ENCODE measurements around the gene STXBP6.

STXBP6 gene

DNA sequence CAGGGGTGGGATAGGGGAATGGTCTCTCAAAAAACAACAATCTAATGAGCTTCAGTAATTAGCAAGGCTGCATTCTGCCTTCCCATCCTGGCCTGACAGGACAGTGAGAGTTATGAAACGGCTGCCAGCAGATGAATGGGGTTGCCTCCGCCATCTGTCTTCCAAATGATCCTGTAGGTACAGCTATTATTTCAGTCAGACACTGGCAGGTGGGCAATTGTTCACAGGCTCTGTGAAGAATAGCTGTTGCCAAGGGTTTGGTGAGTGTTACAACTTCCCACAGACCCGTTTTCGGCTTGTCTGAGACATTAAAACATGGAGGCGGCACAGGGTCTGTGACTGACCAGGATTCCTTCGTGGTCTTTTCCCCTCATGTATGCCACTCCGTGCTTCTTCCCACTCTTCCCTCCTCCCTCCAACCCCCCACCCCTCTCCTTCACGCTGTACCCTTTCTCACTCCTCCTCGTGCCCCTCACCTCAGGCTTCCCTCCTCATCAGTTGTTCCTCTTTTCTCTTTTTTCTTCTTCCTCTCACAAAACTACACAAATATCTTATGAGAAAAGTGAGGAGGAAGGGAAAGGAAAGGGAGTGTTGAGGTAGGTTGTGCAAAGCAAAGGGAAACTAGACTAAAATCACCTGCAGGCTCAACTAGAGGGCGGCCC, 255.2 kb downstream of the STXBP6 start:
- Histone ChIP-seq H2BK12ac (ENCODE audit: low read length in 2 of 2) (no peak overlapping the region), H3K4me3 (ENCODE audit: insufficient read depth in 1 of 2, low read depth in 1 of 2, low read length in 2 of 2) (no peak overlapping the region), H3K14ac (ENCODE audit: low read length in 2 of 2) (no peak overlapping the region), H4K8ac (ENCODE audit: low read length) (no peak overlapping the region), H2BK120ac (ENCODE audit: low read depth, low read length) (no peak overlapping the region), H3K9ac (ENCODE audit: low read length) (no peak overlapping the region), H3K9me3 (ENCODE audit: control insufficient read depth, low read length) (peaks cover 2% of the 10 kb centered on the region), H2AK5ac (ENCODE audit: low read length, severe bottlenecking) (no peak overlapping the region), H3K79me1 (replicated peaks; ENCODE audit: low read length, poor library complexity, severe bottlenecking) (no peaks in the 10 kb centered on the region), H2BK5ac (ENCODE audit: low read depth, low read length, poor library complexity, severe bottlenecking) (no peak overlapping the region), H4K91ac (ENCODE audit: low read length) (no peak overlapping the region), H3K4ac (ENCODE audit: low read depth in 1 of 2, low read length in 2 of 2) (no peak overlapping the region), H3K27me3 (ENCODE audit: control insufficient read depth in 1 of 2, insufficient read depth in 1 of 2, low read length in 2 of 2) (no peaks in the 10 kb centered on the region), H2BK15ac (ENCODE audit: low read depth, poor library complexity, severe bottlenecking) (no peak overlapping the region), H3K36me3 (ENCODE audit: control insufficient read depth in 1 of 2, insufficient read depth in 2 of 2, low read depth in 1 of 2, low read length in 2 of 2) (no peaks in the 10 kb centered on the region), H3K4me1 (ENCODE audit: control insufficient read depth, insufficient read depth, low read depth, low read length) (no peaks in the 10 kb centered on the region), H3K23ac (ENCODE audit: low read length in 2 of 2) (no peak overlapping the region), H3K4me2 (ENCODE audit: low read length, poor library complexity, severe bottlenecking) (no peak overlapping the region), H3K27ac (ENCODE audit: low read length, poor library complexity, severe bottlenecking) (no peak overlapping the region), H3K18ac (ENCODE audit: low read depth in 1 of 2, low read length in 2 of 2) (no peak overlapping the region), H2AFZ (ENCODE audit: low read depth, low read length) (no peak overlapping the region)
- WGBS: 81% methylated on average over 10 of the region's 10 CpGs
- DNase-seq: no peak

DNA sequence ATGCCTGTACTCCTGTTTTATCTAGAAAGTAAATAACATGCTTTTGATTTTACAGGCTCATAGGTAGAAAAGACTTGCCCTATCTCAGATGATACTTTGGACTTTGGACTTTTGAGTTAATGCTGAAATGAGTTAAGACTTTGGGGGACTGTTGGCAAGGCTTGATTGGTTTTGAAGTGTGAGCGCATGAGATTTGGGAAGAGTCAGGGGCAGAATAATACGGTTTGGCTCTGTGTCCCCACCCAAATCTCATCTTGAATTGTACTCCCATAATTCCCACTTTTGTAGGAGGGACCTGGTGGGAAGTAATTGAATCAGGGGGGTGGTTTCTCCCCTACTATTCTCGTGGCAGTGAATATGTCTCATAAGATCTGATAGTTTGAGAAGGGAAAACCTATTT, 259.8 kb downstream of the STXBP6 start:
- Histone ChIP-seq H2BK5ac (ENCODE audit: low read depth, low read length, poor library complexity, severe bottlenecking) (no peak overlapping the region), H3K4ac (ENCODE audit: low read depth in 1 of 2, low read length in 2 of 2) (no peak overlapping the region), H2AFZ (ENCODE audit: low read depth, low read length) (no peak overlapping the region), H2BK12ac (ENCODE audit: low read length in 2 of 2) (no peak overlapping the region), H4K8ac (ENCODE audit: low read length) (no peak overlapping the region), H3K4me1 (ENCODE audit: control insufficient read depth, insufficient read depth, low read depth, low read length) (no peaks in the 10 kb centered on the region), H3K4me3 (ENCODE audit: insufficient read depth in 1 of 2, low read depth in 1 of 2, low read length in 2 of 2) (no peak overlapping the region), H3K14ac (ENCODE audit: low read length in 2 of 2) (no peak overlapping the region), H3K27me3 (ENCODE audit: control insufficient read depth in 1 of 2, insufficient read depth in 1 of 2, low read length in 2 of 2) (no peaks in the 10 kb centered on the region), H3K36me3 (ENCODE audit: control insufficient read depth in 1 of 2, insufficient read depth in 2 of 2, low read depth in 1 of 2, low read length in 2 of 2) (no peaks in the 10 kb centered on the region), H2AK5ac (ENCODE audit: low read length, severe bottlenecking) (no peak overlapping the region), H4K91ac (ENCODE audit: low read length) (no peak overlapping the region), H3K18ac (ENCODE audit: low read depth in 1 of 2, low read length in 2 of 2) (no peak overlapping the region), H3K27ac (ENCODE audit: low read length, poor library complexity, severe bottlenecking) (no peak overlapping the region), H2BK120ac (ENCODE audit: low read depth, low read length) (no peak overlapping the region), H3K9me3 (ENCODE audit: control insufficient read depth, low read length) (no peaks in the 10 kb centered on the region), H3K4me2 (ENCODE audit: low read length, poor library complexity, severe bottlenecking) (no peak overlapping the region), H2BK15ac (ENCODE audit: low read depth, poor library complexity, severe bottlenecking) (no peak overlapping the region), H3K79me1 (replicated peaks; ENCODE audit: low read length, poor library complexity, severe bottlenecking) (no peaks in the 10 kb centered on the region), H3K23ac (ENCODE audit: low read length in 2 of 2) (no peak overlapping the region), H3K9ac (ENCODE audit: low read length) (no peak overlapping the region)
- no CpG with 5 or more reads among the region's 3 CpGs for WGBS
- no peak for DNase-seq

DNA sequence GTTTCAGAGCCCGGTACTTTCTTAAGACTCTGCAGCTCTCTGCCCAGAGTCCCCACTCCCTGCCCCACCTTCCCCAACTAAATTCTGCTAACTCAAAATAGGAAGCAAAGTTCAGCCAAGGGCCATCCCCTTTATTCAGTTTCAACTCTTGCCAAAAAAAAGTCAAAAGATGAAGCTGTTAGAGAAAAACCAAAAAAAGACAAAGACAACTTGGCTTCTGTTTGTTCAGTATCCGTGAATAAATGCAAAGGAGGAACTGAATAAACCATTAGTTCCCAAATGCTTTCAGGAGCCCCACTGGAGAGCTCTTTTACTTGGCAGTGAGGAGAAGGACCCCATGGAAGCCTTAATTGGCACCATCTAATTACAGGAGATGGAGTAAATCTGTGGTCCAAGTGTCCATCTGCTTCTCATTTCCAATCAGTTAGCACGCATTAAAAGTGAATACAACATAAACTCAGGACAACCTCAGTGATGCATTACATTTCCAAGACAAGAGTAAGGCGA, 260.5 kb downstream of the STXBP6 start:
- Histone ChIP-seq H4K8ac (ENCODE audit: low read length) (no peak overlapping the region), H3K23ac (ENCODE audit: low read length in 2 of 2) (no peak overlapping the region), H3K4ac (ENCODE audit: low read depth in 1 of 2, low read length in 2 of 2) (no peak overlapping the region), H3K9ac (ENCODE audit: low read length) (no peak overlapping the region), H2BK12ac (ENCODE audit: low read length in 2 of 2) (no peak overlapping the region), H2BK15ac (ENCODE audit: low read depth, poor library complexity, severe bottlenecking) (no peak overlapping the region), H2BK120ac (ENCODE audit: low read depth, low read length) (no peak overlapping the region), H3K27me3 (ENCODE audit: control insufficient read depth in 1 of 2, insufficient read depth in 1 of 2, low read length in 2 of 2) (no peaks in the 10 kb centered on the region), H3K4me3 (ENCODE audit: insufficient read depth in 1 of 2, low read depth in 1 of 2, low read length in 2 of 2) (no peak overlapping the region), H4K91ac (ENCODE audit: low read length) (no peak overlapping the region), H3K4me2 (ENCODE audit: low read length, poor library complexity, severe bottlenecking) (no peak overlapping the region), H3K79me1 (replicated peaks; ENCODE audit: low read length, poor library complexity, severe bottlenecking) (no peaks in the 10 kb centered on the region), H2AFZ (ENCODE audit: low read depth, low read length) (no peak overlapping the region), H3K4me1 (ENCODE audit: control insufficient read depth, insufficient read depth, low read depth, low read length) (no peaks in the 10 kb centered on the region), H2BK5ac (ENCODE audit: low read depth, low read length, poor library complexity, severe bottlenecking) (no peak overlapping the region), H3K9me3 (ENCODE audit: control insufficient read depth, low read length) (no peaks in the 10 kb centered on the region), H3K14ac (ENCODE audit: low read length in 2 of 2) (no peak overlapping the region), H2AK5ac (ENCODE audit: low read length, severe bottlenecking) (no peak overlapping the region), H3K36me3 (ENCODE audit: control insufficient read depth in 1 of 2, insufficient read depth in 2 of 2, low read depth in 1 of 2, low read length in 2 of 2) (no peaks in the 10 kb centered on the region), H3K27ac (ENCODE audit: low read length, poor library complexity, severe bottlenecking) (no peak overlapping the region), H3K18ac (ENCODE audit: low read depth in 1 of 2, low read length in 2 of 2) (no peak overlapping the region)
- WGBS: 75% methylated on average over 4 of the region's 4 CpGs
- DNase-seq: no peak

DNA sequence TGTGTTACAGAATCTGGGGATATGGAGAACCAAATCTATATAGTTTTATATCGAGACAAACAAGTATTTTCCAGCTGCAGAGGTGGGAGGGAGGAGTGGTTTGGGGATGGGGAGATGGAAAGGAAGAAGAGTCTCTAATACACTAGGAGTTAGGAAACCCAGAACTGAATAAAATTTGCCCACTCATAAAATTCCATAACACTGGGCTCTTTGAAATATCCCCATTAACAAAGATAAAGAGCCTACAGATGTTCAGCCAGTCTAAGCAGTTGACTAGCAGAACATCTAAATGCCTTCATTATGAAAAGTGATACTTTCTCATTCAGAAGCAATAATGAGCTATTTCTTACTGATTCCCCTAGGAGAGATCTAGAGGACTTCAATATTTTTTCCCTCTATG, 264.2 kb downstream of the STXBP6 start:
- Histone ChIP-seq H3K4me1 (ENCODE audit: control insufficient read depth, insufficient read depth, low read depth, low read length) (no peaks in the 10 kb centered on the region), H3K14ac (ENCODE audit: low read length in 2 of 2) (no peak overlapping the region), H3K18ac (ENCODE audit: low read depth in 1 of 2, low read length in 2 of 2) (no peak overlapping the region), H3K4me3 (ENCODE audit: insufficient read depth in 1 of 2, low read depth in 1 of 2, low read length in 2 of 2) (no peak overlapping the region), H2AFZ (ENCODE audit: low read depth, low read length) (no peak overlapping the region), H3K9me3 (ENCODE audit: control insufficient read depth, low read length) (no peaks in the 10 kb centered on the region), H3K36me3 (ENCODE audit: control insufficient read depth in 1 of 2, insufficient read depth in 2 of 2, low read depth in 1 of 2, low read length in 2 of 2) (no peaks in the 10 kb centered on the region), H2AK5ac (ENCODE audit: low read length, severe bottlenecking) (no peak overlapping the region), H4K91ac (ENCODE audit: low read length) (no peak overlapping the region), H3K9ac (ENCODE audit: low read length) (no peak overlapping the region), H2BK5ac (ENCODE audit: low read depth, low read length, poor library complexity, severe bottlenecking) (no peak overlapping the region), H4K8ac (ENCODE audit: low read length) (no peak overlapping the region), H2BK15ac (ENCODE audit: low read depth, poor library complexity, severe bottlenecking) (no peak overlapping the region), H2BK120ac (ENCODE audit: low read depth, low read length) (no peak overlapping the region), H3K4ac (ENCODE audit: low read depth in 1 of 2, low read length in 2 of 2) (no peak overlapping the region), H3K27me3 (ENCODE audit: control insufficient read depth in 1 of 2, insufficient read depth in 1 of 2, low read length in 2 of 2) (no peaks in the 10 kb centered on the region), H3K27ac (ENCODE audit: low read length, poor library complexity, severe bottlenecking) (no peak overlapping the region), H2BK12ac (ENCODE audit: low read length in 2 of 2) (no peak overlapping the region), H3K4me2 (ENCODE audit: low read length, poor library complexity, severe bottlenecking) (no peak overlapping the region), H3K23ac (ENCODE audit: low read length in 2 of 2) (no peak overlapping the region), H3K79me1 (replicated peaks; ENCODE audit: low read length, poor library complexity, severe bottlenecking) (no peaks in the 10 kb centered on the region)
- no CpG with 5 or more reads among the region's 1 CpG for WGBS
- DNase-seq: no peak
